ES-I3 (cell line): Measurements from ENCODE around the gene DEFB132.
"Not testable (repeated sequence)": the region's sequence is repeated elsewhere in the genome, so short reads cannot be mapped to it uniquely, and the experiment has no call there.

Source experiments
- H3K36me3 ChIP-seq: 2 replicates; pipeline ENCODE4 v1.6.1; 2013; ENCODE audit warnings: mild to moderate bottlenecking, low read length, control low read depth, moderate library complexity; ENCODE audit not compliant: insufficient read depth
- H3K4me1 ChIP-seq: 2 replicates; pipeline ENCODE4 v1.6.1; 2013; ENCODE audit warnings: mild to moderate bottlenecking, control low read depth, low read length; ENCODE audit not compliant: insufficient read depth
- H3K9ac ChIP-seq: 2 replicates; pipeline ENCODE4 v1.6.1; 2013; ENCODE audit warnings: low read depth, mild to moderate bottlenecking, low read length, moderate library complexity
- H3K9me3 ChIP-seq: 2 replicates; pipeline ENCODE4 v1.6.1; 2013; ENCODE audit warnings: mild to moderate bottlenecking, low read length, moderate library complexity; ENCODE audit not compliant: control insufficient read depth, insufficient read depth

Gene DEFB132

DNA sequence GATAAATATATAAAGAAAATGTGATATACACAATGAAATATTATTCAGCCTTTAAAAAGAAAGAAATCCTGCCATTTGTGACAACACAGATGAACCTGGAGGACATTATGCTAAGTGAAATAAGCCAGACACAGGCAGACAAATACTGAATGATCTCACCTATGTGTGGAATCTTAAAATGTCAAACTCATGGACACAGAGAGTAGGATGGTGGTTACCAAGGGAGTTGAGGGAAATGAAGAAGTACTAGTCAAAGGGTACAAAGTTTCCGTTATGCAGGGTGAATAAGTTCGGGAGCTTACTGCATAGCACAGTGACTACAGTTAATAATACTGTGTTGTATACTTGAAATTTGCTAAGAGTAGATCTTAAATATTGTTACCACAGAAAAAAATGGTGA lies 14.6 kb upstream of the DEFB132 start:
- no peak overlapping the region for H3K9ac ChIP-seq
- no peaks in the 10 kb centered on the region for H3K4me1 ChIP-seq
- H3K9me3 ChIP-seq: no peaks in the 10 kb centered on the region
- no peaks in the 10 kb centered on the region for H3K36me3 ChIP-seq

GRCh38 chr20:251354-251753 lies 6.2 kb upstream of the DEFB132 start:
- H3K36me3 ChIP-seq: no peaks in the 10 kb centered on the region
- H3K4me1 ChIP-seq: 0 out of 2 replicates have a peak, but pooled peaks cover 5% of the 10 kb centered on the region
- 0 out of 2 replicates have a peak, but pooled peaks cover 7% of the 10 kb centered on the region for H3K9me3 ChIP-seq
- H3K9ac ChIP-seq: no peak overlapping the region

GRCh38 chr20:252801-253200 lies 4.7 kb upstream of the DEFB132 start:
- H3K36me3 ChIP-seq: no peaks in the 10 kb centered on the region
- H3K4me1 ChIP-seq: 0 out of 2 replicates have a peak, but pooled peaks cover 5% of the 10 kb centered on the region

DNA sequence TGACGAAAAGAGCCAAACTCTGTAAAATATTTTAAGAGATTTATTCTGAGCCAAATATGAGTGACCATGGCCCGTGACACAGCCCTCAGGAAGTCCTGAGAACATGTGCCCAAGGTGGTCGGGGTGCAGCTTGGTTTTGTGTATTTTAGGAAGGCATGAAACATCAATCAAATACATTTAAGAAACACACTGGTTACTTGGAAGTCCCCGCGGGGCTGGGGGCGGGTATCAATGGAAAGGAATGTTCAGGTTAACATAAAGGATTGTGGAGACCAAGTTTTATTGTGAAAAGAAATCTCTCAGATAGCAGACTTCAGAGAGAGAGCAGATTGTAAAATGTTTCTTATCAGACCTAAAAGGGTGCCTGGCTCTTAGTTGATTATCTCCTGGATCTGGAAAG lies 4.1 kb upstream of the DEFB132 start:
- not testable (repeated sequence) for H3K9ac ChIP-seq

More at GRCh38 chr20:252801-253200, 4.7 kb upstream of the DEFB132 start:
- 0 out of 2 replicates have a peak, but pooled peaks cover 7% of the 10 kb centered on the region for H3K9me3 ChIP-seq
- H3K9ac ChIP-seq: no peak overlapping the region

DNA sequence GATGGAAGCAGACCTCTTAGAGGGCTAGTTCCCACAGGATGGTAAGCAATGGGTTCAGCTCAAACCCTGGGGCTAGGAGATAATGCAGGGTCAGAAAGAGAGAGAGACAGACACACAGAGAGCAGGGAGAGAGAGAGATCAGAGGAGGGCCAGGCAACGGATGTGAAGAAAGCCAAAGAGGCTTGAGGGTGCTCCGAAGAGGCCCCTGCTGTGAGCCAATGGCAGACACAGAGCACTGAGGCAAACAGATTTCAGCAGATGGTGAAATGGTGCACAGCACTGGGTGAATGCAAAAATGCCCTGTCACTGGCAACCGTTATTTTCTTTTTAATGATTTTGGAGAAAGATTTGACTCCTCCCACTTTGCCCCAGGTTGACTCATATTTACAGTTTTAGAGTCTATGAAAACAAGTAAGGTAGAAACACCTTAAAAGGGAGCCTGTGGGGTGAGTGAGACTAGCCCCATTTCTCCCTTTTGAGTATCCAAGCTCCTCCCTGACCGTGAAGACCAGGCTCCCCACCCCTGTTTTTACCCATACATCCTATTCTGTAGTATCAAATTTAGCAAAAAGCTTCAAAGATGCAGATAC lies 840 bp downstream of the DEFB132 start:
- H3K4me1 ChIP-seq: no peaks in the 10 kb centered on the region
- H3K9me3 ChIP-seq: no peaks in the 10 kb centered on the region
- no peak overlapping the region for H3K9ac ChIP-seq
- no peaks in the 10 kb centered on the region for H3K36me3 ChIP-seq

More for the DNA sequence above, 4.1 kb upstream of the DEFB132 start:
- H3K36me3 ChIP-seq, H3K4me1 ChIP-seq, H3K9me3 ChIP-seq: not testable (repeated sequence)

DNA sequence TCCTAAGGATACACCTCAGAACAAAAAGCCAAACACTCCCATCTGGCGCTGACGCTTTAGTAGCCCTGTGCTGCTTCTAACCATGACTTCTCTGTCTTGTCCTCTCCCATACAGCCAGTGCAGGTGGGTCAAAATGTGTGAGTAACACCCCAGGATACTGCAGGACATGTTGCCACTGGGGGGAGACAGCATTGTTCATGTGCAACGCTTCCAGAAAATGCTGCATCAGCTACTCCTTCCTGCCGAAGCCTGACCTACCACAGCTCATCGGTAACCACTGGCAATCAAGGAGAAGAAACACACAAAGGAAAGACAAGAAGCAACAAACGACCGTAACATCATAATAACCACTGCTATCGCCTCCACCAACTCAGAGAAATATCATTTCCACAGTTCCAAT lies 1.4 kb downstream of the DEFB132 start:
- Histone ChIP-seq H3K9me3 (no peaks in the 10 kb centered on the region), H3K9ac (no peak overlapping the region), H3K4me1 (no peaks in the 10 kb centered on the region), H3K36me3 (no peaks in the 10 kb centered on the region)

- Histone ChIP-seq H3K36me3 (no peaks in the 10 kb centered on the region), H3K4me1 (no peaks in the 10 kb centered on the region), H3K9me3 (no peaks in the 10 kb centered on the region), H3K9ac (no peak overlapping the region)
Observed at GRCh38 chr20:259981-260380, 2.5 kb downstream of the DEFB132 start.

- H3K4me1 ChIP-seq: no peaks in the 10 kb centered on the region
- no peaks in the 10 kb centered on the region for H3K9me3 ChIP-seq
- H3K36me3 ChIP-seq: no peaks in the 10 kb centered on the region
- H3K9ac ChIP-seq: no peak overlapping the region
Observed at GRCh38 chr20:263701-264100, 6.2 kb downstream of the DEFB132 start.

- Histone ChIP-seq H3K4me1 (no peaks in the 10 kb centered on the region), H3K9me3 (no peaks in the 10 kb centered on the region), H3K9ac (peak overlapping the region; percentile 30), H3K36me3 (no peaks in the 10 kb centered on the region)
Observed at GRCh38 chr20:266596-267562, 9.4 kb downstream of the DEFB132 start.

- H3K4me1 ChIP-seq: no peaks in the 10 kb centered on the region
- H3K9me3 ChIP-seq: no peaks in the 10 kb centered on the region
- no peak overlapping the region for H3K9ac ChIP-seq
- H3K36me3 ChIP-seq: no peaks in the 10 kb centered on the region
Observed at GRCh38 chr20:270517-270916, 13.0 kb downstream of the DEFB132 start.

DNA sequence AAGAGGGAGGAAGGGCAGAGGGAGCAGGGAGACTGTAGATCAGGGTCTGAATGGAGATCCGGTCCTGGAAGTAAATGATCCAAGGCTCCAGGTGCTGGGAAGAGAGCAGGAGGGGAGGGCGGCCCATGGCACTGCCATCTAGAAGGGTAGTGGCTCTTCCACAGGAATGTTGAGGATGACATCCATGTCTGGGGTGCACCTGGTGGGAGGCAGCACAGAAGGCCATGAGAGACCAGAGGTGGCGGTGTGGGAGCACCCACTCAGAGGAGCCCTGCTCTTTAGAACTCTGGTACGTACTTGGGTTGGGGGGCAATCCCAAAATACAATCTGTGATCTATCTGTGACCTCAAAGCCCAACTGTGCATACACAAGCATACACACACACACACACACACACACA lies 13.5 kb downstream of the DEFB132 start:
- Histone ChIP-seq H3K9me3 (no peaks in the 10 kb centered on the region), H3K36me3 (no peaks in the 10 kb centered on the region), H3K4me1 (no peaks in the 10 kb centered on the region), H3K9ac (no peak overlapping the region)

GRCh38 chr20:271528-271927 lies 14.0 kb downstream of the DEFB132 start:
- Histone ChIP-seq H3K4me1 (no peaks in the 10 kb centered on the region), H3K9me3 (no peaks in the 10 kb centered on the region), H3K36me3 (no peaks in the 10 kb centered on the region), H3K9ac (no peak overlapping the region)

GRCh38 chr20:272718-273117 lies 15.2 kb downstream of the DEFB132 start:
- H3K4me1 ChIP-seq: no peaks in the 10 kb centered on the region
- H3K9me3 ChIP-seq: no peaks in the 10 kb centered on the region
- H3K36me3 ChIP-seq: no peaks in the 10 kb centered on the region
- no peak overlapping the region for H3K9ac ChIP-seq

DNA sequence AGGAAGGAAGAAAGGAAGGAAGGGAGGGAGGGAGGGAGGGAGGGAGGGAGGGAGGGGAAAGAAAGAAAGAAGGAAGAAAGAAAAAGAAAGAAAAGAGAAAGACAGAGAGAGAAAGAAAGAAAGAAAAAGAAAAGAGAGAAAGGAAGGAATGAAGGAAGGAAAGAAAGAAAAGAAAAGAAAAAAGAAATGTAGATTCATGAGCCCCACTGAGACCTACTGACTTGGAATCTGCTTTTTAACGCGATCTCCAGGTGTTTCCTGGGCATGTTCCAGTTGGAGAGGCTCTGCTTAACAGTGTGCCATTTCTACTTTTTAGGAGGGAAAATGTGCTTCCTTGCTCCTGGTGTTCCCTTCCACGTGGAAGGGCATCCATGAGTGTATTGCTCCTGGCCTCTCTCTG lies 16.4 kb downstream of the DEFB132 start:
- no peaks in the 10 kb centered on the region for H3K9me3 ChIP-seq
- H3K36me3 ChIP-seq: no peaks in the 10 kb centered on the region
- no peak overlapping the region for H3K9ac ChIP-seq
- H3K4me1 ChIP-seq: no peaks in the 10 kb centered on the region

DNA sequence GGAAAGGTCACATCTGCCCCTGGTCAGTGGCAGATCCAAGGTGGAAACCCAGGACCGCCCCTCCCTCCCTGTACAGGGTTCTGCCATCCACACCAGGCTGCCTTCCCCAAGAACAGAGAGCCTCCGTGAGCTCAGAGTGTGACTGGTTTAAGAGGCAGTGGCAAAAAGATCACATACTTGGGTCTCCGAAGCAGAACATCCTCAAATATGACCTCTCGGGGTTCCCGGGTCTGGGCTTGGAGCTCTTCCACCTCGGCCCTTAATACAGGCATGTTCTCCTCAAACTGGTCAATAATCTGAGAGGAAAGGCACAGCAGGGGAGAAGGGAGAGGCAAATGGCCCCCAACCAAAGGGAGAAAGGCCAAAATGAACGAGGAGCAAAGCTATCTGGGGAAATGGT lies 18.3 kb downstream of the DEFB132 start:
- Histone ChIP-seq H3K9me3 (no peaks in the 10 kb centered on the region), H3K9ac (no peak overlapping the region), H3K4me1 (no peaks in the 10 kb centered on the region), H3K36me3 (no peaks in the 10 kb centered on the region)
